HG03378 (cell line): ENCODE results near the gene RAPGEF2.

Experiments used
- ATAC-seq: cut with Tn5 transposase; IDR thresholded peaks from one replicate; pipeline ENCODE4 v1.9.1; 2021; ENCODE audit warnings: mild to moderate bottlenecking, moderate library complexity; ENCODE audit not compliant: unreplicated experiment

Gene RAPGEF2

GRCh38 chr4:159269116-159269515 is 166.2 kb downstream of the RAPGEF2 start:
- ATAC-seq: no peak

GRCh38 chr4:159269956-159270355 is 167.1 kb downstream of the RAPGEF2 start:
- no peak for ATAC-seq

GRCh38 chr4:159271856-159272255 is 169.0 kb downstream of the RAPGEF2 start:
- no peak for ATAC-seq

- no peak for ATAC-seq
Measured at GRCh38 chr4:159272273-159273140, 169.6 kb downstream of the RAPGEF2 start.

- no peak for ATAC-seq
Measured at GRCh38 chr4:159273141-159273438, 170.2 kb downstream of the RAPGEF2 start.

- ATAC-seq: no peak
Measured at GRCh38 chr4:159273841-159274240, 171.0 kb downstream of the RAPGEF2 start.

- no peak for ATAC-seq
Measured at GRCh38 chr4:159278399-159278798, 175.5 kb downstream of the RAPGEF2 start.

- ATAC-seq: no peak
Measured at GRCh38 chr4:159279084-159279483, 176.2 kb downstream of the RAPGEF2 start.

- no peak for ATAC-seq
Measured at GRCh38 chr4:159280442-159281172, 177.7 kb downstream of the RAPGEF2 start.

GRCh38 chr4:159281771-159282170 is 178.9 kb downstream of the RAPGEF2 start:
- ATAC-seq: no peak

- no peak for ATAC-seq
Measured at GRCh38 chr4:159282329-159282728, 179.4 kb downstream of the RAPGEF2 start.

GRCh38 chr4:159282944-159283343 is 180.1 kb downstream of the RAPGEF2 start:
- ATAC-seq: no peak

- no peak for ATAC-seq
Measured at GRCh38 chr4:159283696-159284095, 180.8 kb downstream of the RAPGEF2 start.

GRCh38 chr4:159284113-159284512 is 181.2 kb downstream of the RAPGEF2 start:
- ATAC-seq: no peak

GRCh38 chr4:159284733-159285132 is 181.9 kb downstream of the RAPGEF2 start:
- ATAC-seq: no peak

- no peak for ATAC-seq
Measured at GRCh38 chr4:159287767-159288166, 184.9 kb downstream of the RAPGEF2 start.

GRCh38 chr4:159289682-159290081 is 186.8 kb downstream of the RAPGEF2 start:
- ATAC-seq: no peak

GRCh38 chr4:159290321-159291030 is 187.6 kb downstream of the RAPGEF2 start:
- ATAC-seq: no peak

GRCh38 chr4:159291176-159291575 is 188.3 kb downstream of the RAPGEF2 start:
- ATAC-seq: no peak

- ATAC-seq: no peak
Measured at GRCh38 chr4:159292137-159292896, 189.4 kb downstream of the RAPGEF2 start.
